GM19455 (cell line): ENCODE measurements around the gene UBA3.

Experiments used
- ATAC-seq: cut with Tn5 transposase; IDR thresholded peaks from one replicate; pipeline ENCODE4 v1.9.1; 2021; ENCODE audit not compliant: unreplicated experiment

UBA3 gene

GRCh38 chr3:69080233-69080920 lies at the start of gene UBA3:
UBA3 (minus strand) TSS chr3:69080365; CDS start chr3:69080353, 12 bp downstream.
- ATAC-seq, result peak; percentile 53

GRCh38 chr3:69129531-69129930 lies 49.4 kb upstream of the UBA3 start:
- no peak for ATAC-seq

- no peak for ATAC-seq
Measured at GRCh38 chr3:69128509-69128908, 48.3 kb upstream of the UBA3 start.

- ATAC-seq, result no peak
Measured at GRCh38 chr3:69126999-69127398, 46.8 kb upstream of the UBA3 start.

- no peak for ATAC-seq
Measured at GRCh38 chr3:69126216-69126615, 46.1 kb upstream of the UBA3 start.

- no peak for ATAC-seq
Measured at GRCh38 chr3:69122403-69122802, 42.2 kb upstream of the UBA3 start, which contains the start of gene LMOD3. LMOD3 (minus strand) TSS chr3:69122595; CDS start chr3:69122386, 209 bp downstream.

- ATAC-seq, result no peak
Measured at GRCh38 chr3:69121950-69122349, 41.8 kb upstream of the UBA3 start.

GRCh38 chr3:69121513-69121912 lies 41.3 kb upstream of the UBA3 start:
- no peak for ATAC-seq

GRCh38 chr3:69120879-69121464 lies 40.8 kb upstream of the UBA3 start:
- peak; percentile 85 for ATAC-seq

- ATAC-seq, result no peak
Measured at GRCh38 chr3:69119681-69120080, 39.5 kb upstream of the UBA3 start.

GRCh38 chr3:69119138-69119537 lies 39.0 kb upstream of the UBA3 start:
- ATAC-seq, result no peak

- no peak for ATAC-seq
Measured at GRCh38 chr3:69118555-69118954, 38.4 kb upstream of the UBA3 start.

GRCh38 chr3:69116897-69117296 lies 36.7 kb upstream of the UBA3 start:
- no peak for ATAC-seq

GRCh38 chr3:69116162-69116561 lies 36.0 kb upstream of the UBA3 start:
- no peak for ATAC-seq

- no peak for ATAC-seq
Measured at GRCh38 chr3:69115731-69116130, 35.6 kb upstream of the UBA3 start.

GRCh38 chr3:69113536-69113935 lies 33.4 kb upstream of the UBA3 start:
- ATAC-seq, result no peak

GRCh38 chr3:69110941-69111546 lies 30.9 kb upstream of the UBA3 start:
- ATAC-seq, result no peak

GRCh38 chr3:69108811-69109210 lies 28.6 kb upstream of the UBA3 start:
- no peak for ATAC-seq

GRCh38 chr3:69107841-69108240 lies 27.7 kb upstream of the UBA3 start:
- ATAC-seq, result no peak

- ATAC-seq, result no peak
Measured at GRCh38 chr3:69105320-69105719, 25.2 kb upstream of the UBA3 start.

GRCh38 chr3:69104586-69104985 lies 24.4 kb upstream of the UBA3 start:
- no peak for ATAC-seq

- ATAC-seq, result no peak
Measured at GRCh38 chr3:69103123-69103522, 23.0 kb upstream of the UBA3 start.
